OCI-LY3 (cell line): ENCODE results near the gene KPNA4.
"Not testable (repeated sequence)": the region's sequence is repeated elsewhere in the genome, so short reads cannot be mapped to it uniquely, and the experiment has no call there.

Source experiments
- H2AFZ ChIP-seq: fragments of 200-600, 300-600 bp; shearing (Covaris generic); 2 replicates; pipeline ENCODE4 v1.6.0; 2014; ENCODE audit warnings: antibody characterized with exemption, low read depth, low read length
- H3K27ac ChIP-seq: fragments of 200-600, 300-600 bp; sonication (generic); 2 replicates; pipeline ENCODE4 v1.5.1; 2014; ENCODE audit warnings: mild to moderate bottlenecking, low read length, moderate library complexity, mixed read lengths
- H3K27me3 ChIP-seq: fragments of 200-600, 300-600 bp; sonication (generic); 2 replicates; pipeline ENCODE4 v1.6.1; 2014; ENCODE audit warnings: low read depth, low read length, mixed read lengths
- H3K36me3 ChIP-seq: fragments of 200-600, 300-600 bp; sonication (generic); replicated peaks from 2 replicates; pipeline ENCODE3; 2014; ENCODE audit warnings: low read depth, low read length, mixed read lengths
- H3K4me1 ChIP-seq: fragments of 300-600, 200-600 bp; sonication (generic); 2 replicates; pipeline ENCODE4 v1.6.1; 2014; ENCODE audit warnings: low read length, mixed read lengths
- H3K4me2 ChIP-seq: fragments of 200-600, 300-600 bp; sonication (generic); 2 replicates; pipeline ENCODE4 v1.6.1; 2014; ENCODE audit warnings: low read length, mixed read lengths
- H3K4me3 ChIP-seq: fragments of 300-600, 200-600 bp; sonication (generic); 2 replicates; pipeline ENCODE4 v1.5.1; 2014; ENCODE audit warnings: antibody characterized with exemption, mild to moderate bottlenecking, low read length, moderate library complexity
- H3K79me2 ChIP-seq: fragments of 300-600, 200-600 bp; shearing (Covaris generic); 2 replicates; pipeline ENCODE4 v1.6.1; 2014; ENCODE audit warnings: mild to moderate bottlenecking, low read length, mixed read lengths
- H3K9ac ChIP-seq: fragments of 300-600, 200-600 bp; shearing (Covaris generic); 2 replicates; pipeline ENCODE4 v1.6.0; 2014; ENCODE audit warnings: mild to moderate bottlenecking, low read length, moderate library complexity
- H3K9me3 ChIP-seq: fragments of 200-600, 300-600 bp; shearing (Covaris generic); 2 replicates; pipeline ENCODE4 v1.6.1; 2014; ENCODE audit warnings: low read length, mixed read lengths; ENCODE audit not compliant: insufficient read depth
- H4K20me1 ChIP-seq: fragments of 200-600, 300-600 bp; sonication (generic); 2 replicates; pipeline ENCODE4 v1.6.1; 2016; ENCODE audit warnings: low read length, mixed read lengths; ENCODE audit not compliant: insufficient read depth
- CTCF ChIP-seq: fragments of 200-600, 300-600 bp; sonication (generic); IDR thresholded peaks from 2 replicates; pipeline ENCODE4 v1.5.1; 2014; ENCODE audit warnings: antibody characterized with exemption, low read length, low read depth
- EZH2phosphoT487 ChIP-seq: fragments of 200-600 bp; shearing (Covaris generic); IDR thresholded peaks from 2 replicates; pipeline ENCODE4 v1.6.1; 2018; ENCODE audit warnings: antibody characterized with exemption, mixed run types, low read depth

KPNA4 gene

GRCh38 chr3:160532371-160532770, 33.0 kb downstream of the KPNA4 start:
- no peak overlapping the region for H3K9ac ChIP-seq
- H3K4me2 ChIP-seq = no peak overlapping the region
- TF ChIP-seq CTCF (no peak), EZH2phosphoT487 (no peak)
- no peaks in the 10 kb centered on the region for H3K27me3 ChIP-seq
- H3K4me1 ChIP-seq = no peaks in the 10 kb centered on the region
- no peaks in the 10 kb centered on the region for H3K9me3 ChIP-seq
- H3K36me3 ChIP-seq = peaks cover 15% of the 10 kb centered on the region
- no peak overlapping the region for H2AFZ ChIP-seq
- peaks cover 3% of the 10 kb centered on the region; the same call in 1 of the 2 replicates for H4K20me1 ChIP-seq
- no peak overlapping the region for H3K4me3 ChIP-seq
- peaks cover 4% of the 10 kb centered on the region for H3K79me2 ChIP-seq
- no peak overlapping the region for H3K27ac ChIP-seq

GRCh38 chr3:160531311-160531710, 34.1 kb downstream of the KPNA4 start:
- no peak overlapping the region for H3K4me2 ChIP-seq
- peaks cover 19% of the 10 kb centered on the region for H3K36me3 ChIP-seq
- H3K4me3 ChIP-seq = no peak overlapping the region
- no peaks in the 10 kb centered on the region for H4K20me1 ChIP-seq
- H3K9me3 ChIP-seq = no peaks in the 10 kb centered on the region
- no peak overlapping the region for H3K27ac ChIP-seq
- TF ChIP-seq EZH2phosphoT487 (no peak), CTCF (no peak)
- no peak overlapping the region for H2AFZ ChIP-seq
- no peaks in the 10 kb centered on the region for H3K27me3 ChIP-seq
- no peak overlapping the region for H3K9ac ChIP-seq
- H3K4me1 ChIP-seq = no peaks in the 10 kb centered on the region
- H3K79me2 ChIP-seq = no peaks in the 10 kb centered on the region; the same call in 1 of the 2 replicates

GRCh38 chr3:160516391-160516790, 49.0 kb downstream of the KPNA4 start:
- not testable (repeated sequence) for H3K79me2 ChIP-seq, H3K4me3 ChIP-seq, H3K27ac ChIP-seq, H2AFZ ChIP-seq, H3K9ac ChIP-seq, H4K20me1 ChIP-seq, H3K27me3 ChIP-seq, H3K4me2 ChIP-seq, H3K4me1 ChIP-seq, H3K9me3 ChIP-seq
- peaks cover 40% of the 10 kb centered on the region for H3K36me3 ChIP-seq

GRCh38 chr3:160501325-160501724, 64.0 kb downstream of the KPNA4 start:
- TF ChIP-seq CTCF = no peak
- no peak for TF ChIP-seq EZH2phosphoT487
- Histone ChIP-seq H2AFZ (no peak overlapping the region), H3K4me2 (no peak overlapping the region), H3K4me1 (no peaks in the 10 kb centered on the region), H3K27me3 (no peaks in the 10 kb centered on the region), H3K36me3 (peaks cover 16% of the 10 kb centered on the region), H3K9me3 (no peaks in the 10 kb centered on the region), H3K27ac (no peak overlapping the region), H4K20me1 (no peaks in the 10 kb centered on the region), H3K79me2 (no peaks in the 10 kb centered on the region), H3K4me3 (no peak overlapping the region), H3K9ac (no peak overlapping the region)

- Histone ChIP-seq H3K4me1 (no peaks in the 10 kb centered on the region), H3K9ac (no peak overlapping the region), H3K9me3 (no peaks in the 10 kb centered on the region), H3K79me2 (no peaks in the 10 kb centered on the region), H3K27me3 (no peaks in the 10 kb centered on the region), H3K27ac (no peak overlapping the region), H3K4me2 (no peak overlapping the region), H3K36me3 (peaks cover 16% of the 10 kb centered on the region), H2AFZ (no peak overlapping the region), H4K20me1 (no peaks in the 10 kb centered on the region), H3K4me3 (no peak overlapping the region)
- TF ChIP-seq EZH2phosphoT487 (no peak), CTCF (no peak)
Observed at GRCh38 chr3:160498202-160498601, 67.2 kb downstream of the KPNA4 start.
